Stomach (tissue), 4 donors: ENCODE data around the gene CTNNA3.

ENCODE experiments used
- CTCF ChIP-seq, 7 experiments: fragments of 450-650 bp in 4 of 7; fragments of 200-600 bp in 3 of 7; sonication (generic) in 3 of 7; IDR thresholded peaks; one replicate each; pipeline ENCODE4 v1.5.1; 2016 to 2019; ENCODE audit warnings: antibody characterized with exemption in 7 of 7, control low read depth in 2 of 7, mild to moderate bottlenecking in 1 of 7
- POLR2A ChIP-seq, 4 donors: fragments of 450-650 bp; IDR thresholded peaks; one replicate each; pipeline ENCODE4 v1.6.1; 2016; ENCODE audit warnings: antibody characterized with exemption in 4 of 4, control low read depth in 2 of 4, mild to moderate bottlenecking in 1 of 4, moderate library complexity in 1 of 4
- POLR2AphosphoS5 ChIP-seq, 3 donors: sonication (generic); formaldehyde crosslinking; IDR thresholded peaks; one replicate each; pipeline ENCODE4 v1.6.1; 2016; ENCODE audit warnings: antibody characterized with exemption in 3 of 3

- TF ChIP-seq CTCF (IDR thresholded peaks at IDR 0.05) (no peak), POLR2A (IDR thresholded peaks at IDR 0.05) (no peak), POLR2AphosphoS5 (IDR thresholded peaks at IDR 0.05) (no peak)
Observed at GRCh38 chr10:67527351-67527750, 168.6 kb downstream of the CTNNA3 start.
